Peyer's patch (tissue), 4 donors: ENCODE results near the gene MEGF10.

Experiments
- CTCF ChIP-seq, 6 experiments: fragments of 450-650 bp in 4 of 6; fragments of 200-600 bp in 2 of 6; sonication (generic) in 1 of 6; IDR thresholded peaks; one replicate each; pipeline ENCODE4 v1.5.1; 2017 to 2019; ENCODE audit warnings: antibody characterized with exemption in 6 of 6, mild to moderate bottlenecking in 3 of 6, moderate library complexity in 1 of 6
- POLR2A ChIP-seq, 2 donors: fragments of 450-650 bp; IDR thresholded peaks; one replicate each; pipeline ENCODE4 v1.5.1; 2017; ENCODE audit warnings: antibody characterized with exemption in 2 of 2, mild to moderate bottlenecking in 2 of 2, moderate library complexity in 2 of 2

- TF ChIP-seq CTCF (IDR thresholded peaks at IDR 0.05), result no peak
- TF ChIP-seq POLR2A (IDR thresholded peaks at IDR 0.05), result no peak
Measured at GRCh38 chr5:127335381-127335780, 44.8 kb downstream of the MEGF10 start.
